ENCODE results near the gene KIAA0513.
A peak's percentile ranks its signal among the peaks of the same experiment; 100 is the strongest.

Gene KIAA0513

DNA sequence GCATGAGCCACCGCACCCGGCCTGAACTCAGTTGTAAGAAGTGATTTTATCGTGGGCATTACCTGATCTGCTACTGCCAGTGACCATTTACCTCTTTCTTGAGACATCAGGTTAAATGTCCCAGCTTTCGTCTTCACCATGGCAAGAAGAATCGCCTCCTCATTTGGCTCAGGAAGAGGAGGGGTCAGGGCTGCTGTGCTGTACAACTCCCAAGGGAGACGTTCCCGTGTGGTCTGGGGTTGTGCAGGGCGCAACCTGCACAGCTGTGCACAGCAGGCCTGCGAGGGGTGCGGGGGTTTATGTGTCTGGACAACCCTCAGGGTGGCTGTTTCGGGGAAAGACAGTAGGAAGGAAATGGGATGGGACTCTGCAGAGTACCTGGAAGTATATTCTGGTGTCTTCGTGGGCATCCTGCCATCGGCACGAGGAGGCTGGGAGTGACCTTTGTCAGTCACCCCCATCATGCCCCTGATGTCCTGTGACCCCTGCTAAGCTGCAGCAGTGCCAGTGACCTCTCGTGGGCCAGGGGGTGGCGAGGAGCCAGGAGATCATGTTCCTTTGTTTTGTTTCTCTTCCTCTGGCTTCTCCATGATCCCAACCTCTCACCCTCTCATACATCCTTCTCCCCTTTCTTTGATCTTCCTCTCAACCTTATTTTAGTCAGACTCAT lies 57.4 kb downstream of the KIAA0513 start:
- in situ Hi-C loops (cut with HindIII; ENCODE audit: low pct_ligation_motif_present, low sequenced_read_pairs), result no loop called here
- DNase-seq, result no peak
- Histone ChIP-seq H3K27ac (no peak overlapping the region), H3K27me3 (replicated peaks) (peaks cover 16% of the 10 kb centered on the region), H3K36me3 (replicated peaks) (no peaks in the 10 kb centered on the region), H3K4me3 (ENCODE audit: low read depth, low read length) (no peak overlapping the region)
- TF ChIP-seq, protein P1, sequence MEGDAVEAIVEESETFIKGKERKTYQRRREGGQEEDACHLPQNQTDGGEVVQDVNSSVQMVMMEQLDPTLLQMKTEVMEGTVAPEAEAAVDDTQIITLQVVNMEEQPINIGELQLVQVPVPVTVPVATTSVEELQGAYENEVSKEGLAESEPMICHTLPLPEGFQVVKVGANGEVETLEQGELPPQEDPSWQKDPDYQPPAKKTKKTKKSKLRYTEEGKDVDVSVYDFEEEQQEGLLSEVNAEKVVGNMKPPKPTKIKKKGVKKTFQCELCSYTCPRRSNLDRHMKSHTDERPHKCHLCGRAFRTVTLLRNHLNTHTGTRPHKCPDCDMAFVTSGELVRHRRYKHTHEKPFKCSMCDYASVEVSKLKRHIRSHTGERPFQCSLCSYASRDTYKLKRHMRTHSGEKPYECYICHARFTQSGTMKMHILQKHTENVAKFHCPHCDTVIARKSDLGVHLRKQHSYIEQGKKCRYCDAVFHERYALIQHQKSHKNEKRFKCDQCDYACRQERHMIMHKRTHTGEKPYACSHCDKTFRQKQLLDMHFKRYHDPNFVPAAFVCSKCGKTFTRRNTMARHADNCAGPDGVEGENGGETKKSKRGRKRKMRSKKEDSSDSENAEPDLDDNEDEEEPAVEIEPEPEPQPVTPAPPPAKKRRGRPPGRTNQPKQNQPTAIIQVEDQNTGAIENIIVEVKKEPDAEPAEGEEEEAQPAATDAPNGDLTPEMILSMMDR (IDR thresholded peaks at IDR 0.05; ENCODE audit: low read depth, low read length, missing control alignments), result no peak

DNA sequence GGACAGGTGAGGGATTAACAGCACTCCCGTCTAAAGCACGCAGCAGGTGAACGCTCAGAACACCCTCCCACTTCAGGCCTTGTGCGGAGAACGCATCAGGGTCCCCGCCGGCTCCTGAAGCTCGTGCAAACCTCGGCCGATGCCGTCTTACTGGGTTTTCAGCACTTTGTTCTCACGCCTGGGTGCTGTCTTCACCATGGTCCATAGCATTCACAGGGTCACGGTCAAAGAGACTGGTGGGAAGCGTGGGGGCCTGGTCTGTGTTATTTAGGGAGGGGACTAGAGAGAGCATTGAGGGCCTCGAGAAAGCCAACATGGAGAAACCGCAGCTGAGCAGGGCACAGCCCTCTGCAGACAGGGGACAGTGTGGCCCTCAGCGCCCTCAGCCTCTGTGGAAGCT lies 58.1 kb downstream of the KIAA0513 start:
- Histone ChIP-seq H3K36me3 (replicated peaks) (no peaks in the 10 kb centered on the region), H3K27me3 (replicated peaks) (peaks cover 16% of the 10 kb centered on the region), H3K4me3 (ENCODE audit: low read depth, low read length) (no peak overlapping the region), H3K27ac (no peak overlapping the region)
- in situ Hi-C loops (cut with HindIII; ENCODE audit: low pct_ligation_motif_present, low sequenced_read_pairs), result no loop called here
- DNase-seq, result no peak
- TF ChIP-seq, protein P1 (IDR thresholded peaks at IDR 0.05; ENCODE audit: low read depth, low read length, missing control alignments), result no peak

DNA sequence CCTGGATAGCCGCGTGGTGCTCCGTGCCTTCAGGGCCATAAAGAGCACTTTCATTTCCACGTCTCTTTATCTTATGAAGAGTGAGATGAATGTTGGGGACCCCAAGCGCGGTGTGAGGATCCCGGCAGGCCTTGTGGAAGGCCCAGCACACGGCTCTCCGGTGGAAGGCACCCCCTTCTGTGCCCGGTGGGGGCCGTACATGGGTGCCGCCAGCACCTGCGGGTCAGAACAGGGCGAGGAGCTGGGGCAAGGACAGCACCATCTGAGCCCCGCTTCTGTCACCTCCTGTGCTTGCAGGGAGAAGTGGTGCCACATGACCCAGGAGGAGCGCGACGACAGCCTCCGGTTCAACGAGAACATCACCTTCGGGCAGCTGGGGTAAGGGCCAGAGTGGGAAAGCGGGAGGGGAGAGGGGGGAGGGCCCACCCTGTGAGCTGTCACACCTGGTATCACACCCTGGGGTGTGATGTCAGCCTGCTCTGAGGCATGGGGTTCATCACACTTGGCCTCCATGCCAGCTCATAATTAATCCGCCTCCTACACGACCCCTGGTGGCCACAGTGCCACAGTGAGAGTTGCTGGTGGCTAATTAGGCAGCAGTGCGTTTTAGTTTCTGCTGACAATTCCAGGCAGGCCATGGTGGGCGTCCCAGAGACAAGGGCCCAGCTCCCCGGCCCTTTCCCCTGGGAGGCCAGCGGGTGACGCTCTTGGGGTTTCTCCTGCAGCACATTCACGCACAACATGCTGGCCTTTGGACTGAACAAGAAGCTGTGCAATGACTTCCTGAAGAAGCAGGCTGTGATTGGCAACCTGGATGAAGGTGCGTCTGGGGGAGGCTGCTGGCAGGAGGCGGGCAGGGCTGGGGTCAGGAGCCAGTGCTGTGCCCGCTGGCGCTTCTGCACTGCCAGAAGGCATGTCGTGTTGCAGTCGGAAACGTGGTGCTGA lies 59.0 kb downstream of the KIAA0513 start:
- TF ChIP-seq, protein P1 (IDR thresholded peaks at IDR 0.05; ENCODE audit: low read depth, low read length, missing control alignments), result peak; percentile 87
- Histone ChIP-seq H3K4me3 (ENCODE audit: low read depth, low read length) (no peak overlapping the region), H3K27ac (no peak overlapping the region), H3K36me3 (replicated peaks) (no peaks in the 10 kb centered on the region), H3K27me3 (replicated peaks) (peaks cover 13% of the 10 kb centered on the region)
- in situ Hi-C loops (cut with HindIII; ENCODE audit: low pct_ligation_motif_present, low sequenced_read_pairs), result no loop called here
- DNase-seq, result peak; percentile 54

DNA sequence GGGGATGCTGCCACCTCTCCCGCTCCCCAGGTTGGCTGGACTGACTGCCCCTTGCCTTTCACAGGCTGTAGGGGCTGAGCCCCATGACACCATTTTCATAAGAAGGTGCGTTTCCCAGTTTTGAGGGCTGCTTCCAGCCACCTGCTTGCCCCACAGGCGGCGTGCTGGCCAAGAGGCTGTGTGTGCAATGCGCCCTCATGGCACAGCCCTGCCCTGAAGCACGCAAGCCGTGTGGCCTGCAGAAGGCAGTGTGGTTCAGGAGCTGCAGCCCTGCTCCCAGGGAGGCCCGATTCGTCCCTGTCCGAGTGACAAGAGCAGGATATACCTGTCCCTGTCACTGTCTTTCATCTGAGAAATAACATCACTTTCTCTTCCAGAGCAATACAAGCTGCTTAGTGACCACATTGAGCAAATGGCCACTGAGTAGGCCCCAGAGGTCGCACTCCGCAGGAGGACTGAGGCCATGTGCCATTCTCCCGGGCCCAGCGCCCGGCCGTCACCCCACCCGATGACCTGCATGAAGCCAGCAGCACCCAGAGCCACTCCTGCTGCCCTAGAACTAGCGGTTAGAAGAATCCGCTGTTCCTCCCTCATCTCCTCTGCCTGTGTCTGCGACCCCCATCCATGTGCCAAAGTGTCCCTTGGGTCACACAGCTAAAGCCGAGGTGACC lies 60.4 kb downstream of the KIAA0513 start:
- no peak overlapping the region for H3K27ac ChIP-seq
- TF ChIP-seq, protein P1 (IDR thresholded peaks at IDR 0.05; ENCODE audit: low read depth, low read length, missing control alignments), result no peak
- no peaks in the 10 kb centered on the region for H3K27me3 ChIP-seq (replicated peaks)
- H3K4me3 ChIP-seq (ENCODE audit: low read depth, low read length), result no peak overlapping the region
- H3K36me3 ChIP-seq (replicated peaks), result no peaks in the 10 kb centered on the region
- DNase-seq, result no peak
- in situ Hi-C loops (cut with HindIII; ENCODE audit: low pct_ligation_motif_present, low sequenced_read_pairs), result no loop called here

DNA sequence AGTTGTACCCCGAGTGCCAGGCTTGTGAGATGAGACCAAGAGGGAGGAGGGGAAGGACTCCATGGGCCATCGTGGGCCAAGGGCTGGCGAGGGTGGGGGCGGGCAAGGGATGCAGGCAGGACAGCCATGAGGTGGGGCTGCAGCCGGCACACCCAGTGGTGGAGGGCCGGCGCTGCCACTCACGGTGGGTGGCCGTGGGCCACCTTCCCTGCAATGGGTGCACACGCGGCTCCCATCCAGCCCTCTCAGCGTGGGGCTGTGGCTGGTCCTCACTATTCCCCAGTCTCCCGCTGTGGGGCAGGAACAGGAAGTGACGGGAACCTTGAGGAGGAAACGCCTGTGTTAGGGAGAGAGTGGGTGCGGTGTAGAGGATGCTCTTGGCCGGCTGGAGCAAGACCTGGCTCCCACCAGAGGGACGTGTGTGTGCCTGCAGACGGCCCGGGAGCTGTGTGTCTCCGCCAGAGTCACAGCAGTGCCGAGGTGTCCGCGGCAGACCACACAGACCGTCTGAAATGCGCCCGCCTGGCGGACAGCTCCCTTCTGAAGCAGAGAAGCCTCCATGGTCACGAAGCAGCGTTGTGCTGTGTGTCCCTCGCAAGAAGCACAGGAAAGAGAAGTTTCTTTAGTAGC lies 61.1 kb downstream of the KIAA0513 start:
- DNase-seq, result no peak

More for the DNA sequence above, 61.1 kb downstream of the KIAA0513 start:
- Histone ChIP-seq H3K27me3 (replicated peaks) (peaks cover 2% of the 10 kb centered on the region), H3K36me3 (replicated peaks) (no peaks in the 10 kb centered on the region), H3K4me3 (ENCODE audit: low read depth, low read length) (no peak overlapping the region), H3K27ac (no peak overlapping the region)
- in situ Hi-C loops (cut with HindIII; ENCODE audit: low pct_ligation_motif_present, low sequenced_read_pairs), result no loop called here
- TF ChIP-seq, protein P1 (IDR thresholded peaks at IDR 0.05; ENCODE audit: low read depth, low read length, missing control alignments), result no peak
